H1 (cell line): ENCODE measurements around the gene TMEM169. TPM values are rescaled to one million over a fixed set of nuclear protein-coding genes. Genes with fewer than 3 reads are reported as not detected.

Experiments
- BCL11A ChIP-seq, 2 experiments: IDR thresholded peaks; one replicate each; pipeline ENCODE4 v1.6.1; 2011; ENCODE audit warnings: low read depth in 2 of 2, low read length in 2 of 2, mild to moderate bottlenecking in 2 of 2
- BRCA1 ChIP-seq: IDR thresholded peaks from 2 replicates; pipeline ENCODE4 v1.6.1; 2012; ENCODE audit warnings: low read depth, low read length, improper control_type of control experiment
- CBX5 ChIP-seq: fragments of 300-800, 300-1000 bp; sonication (generic); IDR thresholded peaks from 2 replicates; pipeline ENCODE4 v1.7.1; 2016; ENCODE audit warnings: antibody characterized with exemption, low read length, low read depth
- CREB1 ChIP-seq: IDR thresholded peaks from 2 replicates; pipeline ENCODE4 v1.6.1; 2012; ENCODE audit warnings: inconsistent platforms
- EGR1 ChIP-seq: IDR thresholded peaks from 2 replicates; pipeline ENCODE4 v1.6.1; 2011; ENCODE audit warnings: low read depth, low read length, borderline replicate concordance
- RNF2 ChIP-seq: fragments of 200-900, 300-1000 bp; sonication (generic); IDR thresholded peaks from 2 replicates; pipeline ENCODE4 v1.7.1; 2016; ENCODE audit warnings: borderline replicate concordance, low read depth, mild to moderate bottlenecking, antibody characterized with exemption, low read length; ENCODE audit not compliant: poor library complexity, severe bottlenecking; ENCODE audit errors: missing control alignments
- polyA plus RNA-seq, 7 experiments: library from polyadenylated mRNA; depleted of rRNA in 3 of 7; stranded (reverse) in 5 of 7; unstranded in 2 of 7; fragments of >200 nt in 5 of 7; fragments of 200-250 nt in 2 of 7; gene quantifications; 1 replicate in 5 of 7; 2 replicates in 1 of 7; 4 replicates in 1 of 7; pipeline versions ENCODE4 v1.2.1 to v1.2.3, GENCODE V29; 2011 to 2013; ENCODE audit warnings: missing spikeins in 2 of 7, mixed read lengths in 2 of 7
- total RNA-seq: library from RNA; stranded (reverse); fragmentation: NEBNext Ultra II Directional; extraction: Animal tissue kit (Norgen Biotek cat#: 25700); gene quantifications from 2 replicates; pipeline ENCODE4 v1.2.1, GENCODE V29; 2021

TMEM169 gene
- total and polyA plus RNA-seq, 2 of the 8 experiments (the other 6 are each of a cell fraction or from before 2014, with no cell fraction given), result 0.41 to 2.4 TPM

- no peak for TF ChIP-seq CBX5
- no peak for TF ChIP-seq BCL11A (IDR thresholded peaks at IDR 0.05; ENCODE audit: low read depth in 2 of 2, low read length in 2 of 2)
- no peak for TF ChIP-seq EGR1
- TF ChIP-seq RNF2, result no peak
- no peak for TF ChIP-seq BRCA1
- no peak for TF ChIP-seq CREB1
These were observed 29.4 kb downstream of the TMEM169 start (continued) for GRCh38 chr2:216111122-216111521.
